ENCODE results near the gene LRRC8C.

The LRRC8C gene

GRCh38 chr1:89708751-89709375, 75.9 kb downstream of the LRRC8C start:
- DNase-seq = no peak

GRCh38 chr1:89710498-89711139, 77.7 kb downstream of the LRRC8C start:
- DNase-seq = no peak

GRCh38 chr1:89711140-89711778, 78.3 kb downstream of the LRRC8C start:
- no peak for DNase-seq

- no peak for DNase-seq
Measured at GRCh38 chr1:89712420-89712819, 79.5 kb downstream of the LRRC8C start.

- no peak for DNase-seq
Measured at GRCh38 chr1:89715677-89716076, 82.8 kb downstream of the LRRC8C start.

GRCh38 chr1:89719502-89720306, 86.8 kb downstream of the LRRC8C start:
- DNase-seq = no peak

GRCh38 chr1:89720839-89721238, 87.9 kb downstream of the LRRC8C start:
- DNase-seq = no peak

GRCh38 chr1:89721351-89721750, 88.4 kb downstream of the LRRC8C start:
- peak; percentile 46 for DNase-seq

- no peak for DNase-seq
Measured at GRCh38 chr1:89723144-89723543, 90.2 kb downstream of the LRRC8C start.

- DNase-seq = no peak
Measured at GRCh38 chr1:89723863-89724262, 90.9 kb downstream of the LRRC8C start.

GRCh38 chr1:89724369-89725010, 91.6 kb downstream of the LRRC8C start:
- DNase-seq = peak; percentile 53

GRCh38 chr1:89725011-89725370, 92.1 kb downstream of the LRRC8C start:
- DNase-seq = no peak

- DNase-seq = no peak
Measured at GRCh38 chr1:89725631-89726030, 92.7 kb downstream of the LRRC8C start.

- no peak for DNase-seq
Measured at GRCh38 chr1:89727517-89728312, 94.8 kb downstream of the LRRC8C start.

GRCh38 chr1:89728381-89728780, 95.5 kb downstream of the LRRC8C start:
- no peak for DNase-seq

GRCh38 chr1:89732206-89732605, 99.3 kb downstream of the LRRC8C start:
- DNase-seq = no peak

GRCh38 chr1:89732643-89733222, 99.8 kb downstream of the LRRC8C start:
- no peak for DNase-seq

- DNase-seq = no peak
Measured at GRCh38 chr1:89733748-89734147, 100.8 kb downstream of the LRRC8C start.

- no peak for DNase-seq
Measured at GRCh38 chr1:89734442-89734841, 101.5 kb downstream of the LRRC8C start.

- no peak for DNase-seq
Measured at GRCh38 chr1:89735479-89735878, 102.6 kb downstream of the LRRC8C start.

- DNase-seq = no peak
Measured at GRCh38 chr1:89736937-89737733, 104.2 kb downstream of the LRRC8C start.
